NCI-H2081 treated with DMSO at 0.1 percent for 48 hours (cell line): ENCODE measurements around the gene WFIKKN1.
A peak's percentile ranks its signal among the peaks of the same experiment; 100 is the strongest.

Experiments
- DNase-seq: peaks from one replicate; lab custom pipeline; 2025; lab: John Stamatoyannopoulos, UW

Gene WFIKKN1

DNA sequence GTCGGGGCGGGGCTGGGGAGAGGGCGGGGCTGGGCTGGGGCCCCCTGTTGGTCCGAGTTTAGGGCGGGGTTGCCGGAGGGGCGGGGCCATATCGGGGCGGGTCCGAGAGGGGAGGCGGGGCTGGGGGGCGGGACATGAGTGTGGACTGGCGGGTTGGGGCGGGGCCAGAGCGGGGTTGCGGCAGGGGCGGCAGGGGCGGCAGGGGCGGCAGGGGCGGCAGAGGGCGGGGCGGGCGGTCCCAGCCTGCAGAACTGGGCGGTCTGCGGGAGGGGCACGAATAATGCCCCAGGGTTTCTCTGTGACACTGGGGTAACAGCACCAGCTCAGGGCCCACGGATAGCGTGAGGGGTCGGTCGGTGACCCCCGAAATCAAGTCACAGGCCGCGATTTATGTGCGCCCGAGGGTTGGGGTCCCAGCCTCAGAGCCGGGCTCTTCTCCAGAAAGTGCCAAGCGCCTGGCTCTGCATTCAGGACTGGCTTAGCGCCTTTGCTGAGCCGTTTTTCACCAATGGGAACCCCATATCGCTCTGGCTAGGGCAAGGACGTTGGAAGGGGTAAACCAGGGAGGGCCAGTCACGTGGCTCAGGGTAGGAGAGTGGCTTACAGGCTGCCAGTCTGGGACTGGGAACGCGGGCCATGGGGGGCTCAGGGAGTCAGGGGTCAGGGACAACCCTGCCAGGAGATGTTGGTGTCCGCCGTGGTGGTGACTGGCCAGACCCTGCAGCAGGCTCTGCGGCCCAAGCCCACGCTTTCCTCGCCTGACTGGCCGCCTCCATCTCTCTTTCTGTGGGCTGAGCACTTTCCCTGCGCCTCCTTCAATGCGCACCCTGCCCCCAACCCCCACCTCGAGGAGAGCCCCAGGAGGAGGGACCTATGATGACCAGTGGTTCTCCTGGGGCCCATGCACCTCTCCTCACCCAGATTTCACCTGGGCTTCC lies 6.6 kb downstream of the WFIKKN1 start:
- DNase-seq = no peak

DNA sequence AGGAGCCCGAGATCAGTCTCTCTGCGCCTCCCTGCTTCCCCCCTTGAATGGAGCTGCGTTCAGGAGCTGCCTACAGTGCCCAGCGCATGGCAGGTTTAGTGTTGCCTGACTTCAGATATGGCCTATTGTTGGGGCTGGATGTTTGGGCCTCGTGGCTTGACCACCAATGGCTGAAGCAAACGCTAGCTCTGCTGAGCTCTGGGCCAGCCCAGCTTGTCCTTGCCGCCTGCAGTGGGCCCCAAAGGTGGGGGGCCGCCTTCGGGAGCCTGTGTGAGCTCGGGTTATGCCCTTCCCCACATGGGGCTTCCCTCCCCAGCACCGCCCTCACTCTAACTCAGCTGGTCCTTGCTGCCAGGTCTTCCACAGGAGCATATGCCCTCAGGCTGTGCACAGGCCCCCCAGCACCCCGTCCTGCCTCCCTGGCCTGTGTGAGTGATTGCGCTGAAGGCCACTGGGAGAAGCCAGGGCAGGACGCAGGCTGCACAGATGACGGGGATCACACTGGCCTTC lies 7.3 kb downstream of the WFIKKN1 start:
- no peak for DNase-seq

DNA sequence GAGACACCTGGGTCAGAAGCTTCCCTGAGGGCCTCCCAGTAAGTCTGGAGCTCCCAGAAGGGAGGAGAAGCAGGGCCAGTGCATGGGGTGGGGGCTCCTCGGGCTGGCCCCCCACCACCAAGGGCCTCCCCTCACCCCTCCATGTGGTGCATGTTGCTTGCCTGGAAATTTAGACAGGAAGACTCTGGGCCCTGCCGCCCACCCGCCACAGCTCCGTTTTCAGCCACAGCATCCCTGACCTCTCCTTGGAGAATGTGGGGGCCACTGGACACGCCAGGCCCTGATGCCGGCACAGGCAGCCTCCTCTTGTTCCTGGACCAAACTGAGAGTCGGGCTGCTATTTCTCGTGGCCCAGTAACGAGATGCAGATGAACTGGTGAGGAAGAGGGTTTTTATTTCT lies 8.1 kb downstream of the WFIKKN1 start:
- DNase-seq = no peak

DNA sequence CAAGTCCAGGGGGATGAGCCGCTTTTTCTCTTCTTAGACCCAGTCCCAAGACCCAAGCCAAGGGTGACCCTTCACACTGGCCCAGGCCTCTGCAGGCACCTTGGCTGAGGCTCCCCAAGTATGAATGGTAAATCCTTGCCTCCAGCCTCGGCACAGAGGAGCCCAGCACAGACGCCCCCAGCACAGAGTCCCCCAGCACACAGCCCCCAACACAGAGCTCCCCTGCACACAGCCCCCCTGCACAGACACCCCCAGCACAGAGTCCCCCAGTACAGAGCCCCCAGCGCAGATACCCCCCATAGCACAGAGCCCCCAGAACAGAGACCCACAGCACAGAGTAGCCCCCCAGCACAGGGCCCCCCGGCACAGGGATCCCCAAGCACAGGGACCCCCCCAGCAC lies 9.8 kb downstream of the WFIKKN1 start:
- DNase-seq = no peak

DNA sequence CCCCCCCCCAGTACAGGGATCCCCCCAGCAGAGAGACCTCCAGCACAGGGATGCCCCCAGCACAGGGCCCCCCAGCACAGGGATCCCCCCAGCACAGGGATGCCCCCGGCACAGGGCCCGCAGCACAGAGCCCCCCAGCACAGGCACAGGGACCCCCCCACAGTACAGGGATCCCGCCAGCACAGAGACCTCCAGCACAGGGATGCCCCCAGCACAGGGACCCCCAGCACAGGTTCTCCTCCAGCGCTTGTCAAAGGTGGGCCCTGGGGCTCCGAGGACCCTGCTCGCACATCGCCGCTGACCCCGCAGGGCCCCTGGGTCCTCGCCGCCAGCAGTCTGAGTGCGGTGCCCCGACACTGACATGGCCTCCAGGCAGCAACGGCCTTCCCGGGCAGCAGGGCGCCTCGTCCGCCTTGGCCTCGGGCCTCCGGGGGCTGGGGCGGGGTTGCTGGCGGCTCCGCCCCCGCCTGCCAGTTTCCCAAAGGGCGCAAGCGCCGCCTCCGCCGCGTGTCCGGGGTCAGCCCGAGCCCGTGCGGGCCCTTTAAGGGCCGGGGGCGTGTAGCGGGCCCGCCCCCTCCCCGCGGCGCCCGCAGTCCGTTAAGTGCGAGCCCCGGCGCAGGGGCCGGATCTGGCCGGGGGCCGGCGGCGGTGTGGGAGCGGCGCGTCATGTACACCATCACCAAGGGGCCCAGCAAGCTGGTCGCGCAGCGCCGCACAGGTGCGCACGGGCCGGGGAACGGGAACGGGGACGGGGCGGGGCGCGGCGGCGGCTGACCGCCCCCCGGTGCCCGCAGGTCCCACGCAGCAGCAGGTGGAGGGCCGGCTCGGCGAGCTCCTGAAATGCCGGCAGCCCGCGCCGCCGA lies 10.8 kb downstream of the WFIKKN1 start, which contains the start of gene MCRIP2:
Gene MCRIP2 (plus strand): TSS at position 503 of the 863 bp plus-strand sequence. CDS start 164 bp downstream, at position 667.
- DNase-seq = no peak

DNA sequence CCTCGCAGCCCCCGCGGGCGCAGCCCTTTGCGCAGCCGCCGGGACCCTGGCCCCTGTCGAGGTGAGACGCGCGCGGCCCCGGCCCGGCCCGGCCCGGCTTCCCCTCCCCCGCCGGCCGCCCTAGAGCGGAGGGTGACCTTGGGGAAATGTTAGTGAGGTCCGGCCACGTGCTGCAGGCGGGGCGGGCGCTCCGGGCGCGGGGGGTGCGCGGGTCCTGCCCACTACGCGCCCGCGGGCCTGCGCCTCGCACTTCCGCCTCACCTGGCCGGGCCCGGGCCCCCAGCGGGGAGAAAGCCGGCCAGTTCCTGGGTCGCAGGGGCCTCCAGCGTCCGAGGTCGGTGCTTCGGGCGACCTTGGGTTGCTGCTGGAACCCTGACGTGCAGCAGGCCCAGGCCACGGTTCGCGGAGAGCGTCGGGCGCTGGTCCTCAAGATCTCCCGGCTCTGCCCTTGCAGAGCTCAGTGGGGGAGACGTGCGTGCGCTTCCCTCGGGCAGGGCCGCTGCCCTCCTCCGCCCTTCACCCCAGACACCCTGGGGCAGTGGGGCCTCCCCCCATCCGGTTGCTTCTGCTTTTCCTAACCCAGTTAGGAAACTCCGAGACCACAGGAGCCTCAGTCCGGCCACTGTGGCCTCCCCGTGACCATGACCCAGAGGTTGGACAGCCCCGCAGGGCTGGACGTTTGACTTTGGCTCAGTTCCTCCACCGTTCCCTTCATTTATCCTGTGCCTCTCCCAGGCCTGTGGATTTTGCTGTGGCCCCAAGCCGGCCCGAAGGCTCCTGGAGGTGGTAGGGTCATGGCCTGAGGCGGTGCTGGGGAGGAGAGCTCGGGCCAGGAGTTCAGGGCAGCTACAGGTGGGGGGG lies 11.6 kb downstream of the WFIKKN1 start:
- no peak for DNase-seq

DNA sequence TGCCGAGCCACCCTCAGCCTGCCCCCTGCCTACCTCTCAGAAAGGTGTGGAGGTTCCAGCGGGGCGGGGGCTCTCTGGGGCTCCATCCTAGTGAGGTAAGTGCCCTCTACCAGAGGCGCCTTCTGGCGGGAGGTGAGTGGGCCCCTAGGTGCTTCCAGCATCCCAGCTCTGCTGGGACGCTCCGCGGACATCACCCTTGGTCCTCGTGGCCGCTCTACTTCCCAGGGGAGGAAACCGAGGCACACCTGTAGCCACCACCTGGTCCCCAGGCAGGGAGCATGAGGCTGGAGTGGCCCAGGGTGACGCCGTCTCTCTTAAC lies 12.2 kb downstream of the WFIKKN1 start:
- DNase-seq = no peak

DNA sequence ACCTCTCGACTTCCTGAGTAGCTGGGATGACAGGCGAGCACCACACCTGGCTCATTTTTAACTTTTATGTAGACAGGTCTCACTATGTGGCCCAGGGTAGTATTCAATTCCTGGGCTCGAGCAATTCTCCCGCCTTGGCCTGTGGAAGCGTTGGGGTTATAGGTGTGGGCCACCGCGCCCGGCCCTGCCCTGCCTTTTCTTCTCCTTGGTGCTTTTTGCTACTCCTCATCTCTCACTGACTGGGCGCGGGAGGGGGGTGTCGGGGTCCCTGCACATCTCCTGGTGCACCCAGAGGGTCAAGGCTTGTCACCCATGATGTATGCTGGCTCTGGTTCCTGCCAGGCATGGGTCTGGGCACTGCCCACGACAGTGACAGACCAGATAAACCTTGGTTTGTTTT lies 13.8 kb downstream of the WFIKKN1 start:
- no peak for DNase-seq

DNA sequence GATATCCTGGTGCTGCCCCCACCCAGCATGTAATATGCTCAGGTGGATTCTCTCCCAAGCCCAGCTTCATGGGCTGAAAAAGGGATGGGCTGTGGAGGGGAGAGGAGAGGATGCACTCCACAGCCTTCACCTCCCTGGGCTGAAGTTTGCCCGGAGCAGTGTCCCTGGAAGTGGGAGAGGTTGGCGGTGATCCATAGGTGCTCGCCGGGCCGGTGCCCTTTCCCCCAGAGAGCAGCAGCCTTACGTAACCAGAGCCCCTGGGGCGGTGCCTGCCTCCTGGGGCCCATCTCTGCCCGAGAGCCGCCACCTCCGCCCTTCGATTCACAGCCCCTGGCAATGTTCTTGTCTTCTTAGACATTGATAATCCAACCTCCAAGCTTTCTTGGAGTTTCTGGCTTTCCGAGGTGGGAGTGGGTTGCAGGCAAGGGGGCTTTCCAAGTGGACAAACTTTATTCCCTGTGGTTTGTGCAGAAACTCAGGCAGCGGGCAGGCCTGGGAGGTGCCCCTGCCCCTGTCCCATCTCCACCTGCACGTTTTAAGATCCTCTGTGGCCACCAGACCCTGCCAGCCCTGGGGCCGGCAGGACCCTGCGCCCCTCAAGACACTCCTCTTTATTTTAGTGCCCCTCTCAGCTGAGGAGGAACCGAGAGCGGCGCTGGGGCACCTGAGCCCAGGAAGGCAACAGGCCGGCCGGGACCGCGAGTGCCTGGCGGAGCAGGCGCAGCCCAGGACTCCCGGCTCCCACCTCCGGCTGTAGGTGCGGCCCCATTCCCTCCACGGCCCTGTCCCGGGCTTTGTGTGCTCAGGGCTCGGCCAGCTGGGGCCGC lies 15.3 kb downstream of the WFIKKN1 start:
- DNase-seq = no peak

DNA sequence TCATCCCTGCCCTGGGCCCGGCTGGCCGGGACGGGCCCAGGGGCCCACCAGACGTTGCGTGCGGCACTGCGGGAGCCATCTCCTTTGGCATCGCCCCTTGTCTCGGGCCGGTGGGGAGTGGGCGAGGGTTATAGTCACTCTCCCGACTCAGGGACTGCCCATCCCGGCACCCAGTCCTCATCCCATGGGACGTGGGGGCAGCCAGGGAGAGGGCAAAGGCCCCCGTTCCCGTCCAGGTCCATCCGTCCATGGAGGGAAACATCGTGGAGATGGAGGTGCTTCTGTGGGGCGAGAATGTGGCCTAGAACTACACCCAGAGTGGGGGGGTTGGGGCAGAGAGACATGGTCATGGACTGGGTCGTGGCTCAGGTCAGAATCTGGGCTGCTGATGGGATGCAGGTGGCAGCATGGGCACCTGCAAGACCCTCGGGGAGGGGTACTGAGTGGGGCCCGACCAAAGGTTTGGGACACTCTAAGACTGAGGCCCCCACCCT lies 15.9 kb downstream of the WFIKKN1 start:
- DNase-seq = no peak

DNA sequence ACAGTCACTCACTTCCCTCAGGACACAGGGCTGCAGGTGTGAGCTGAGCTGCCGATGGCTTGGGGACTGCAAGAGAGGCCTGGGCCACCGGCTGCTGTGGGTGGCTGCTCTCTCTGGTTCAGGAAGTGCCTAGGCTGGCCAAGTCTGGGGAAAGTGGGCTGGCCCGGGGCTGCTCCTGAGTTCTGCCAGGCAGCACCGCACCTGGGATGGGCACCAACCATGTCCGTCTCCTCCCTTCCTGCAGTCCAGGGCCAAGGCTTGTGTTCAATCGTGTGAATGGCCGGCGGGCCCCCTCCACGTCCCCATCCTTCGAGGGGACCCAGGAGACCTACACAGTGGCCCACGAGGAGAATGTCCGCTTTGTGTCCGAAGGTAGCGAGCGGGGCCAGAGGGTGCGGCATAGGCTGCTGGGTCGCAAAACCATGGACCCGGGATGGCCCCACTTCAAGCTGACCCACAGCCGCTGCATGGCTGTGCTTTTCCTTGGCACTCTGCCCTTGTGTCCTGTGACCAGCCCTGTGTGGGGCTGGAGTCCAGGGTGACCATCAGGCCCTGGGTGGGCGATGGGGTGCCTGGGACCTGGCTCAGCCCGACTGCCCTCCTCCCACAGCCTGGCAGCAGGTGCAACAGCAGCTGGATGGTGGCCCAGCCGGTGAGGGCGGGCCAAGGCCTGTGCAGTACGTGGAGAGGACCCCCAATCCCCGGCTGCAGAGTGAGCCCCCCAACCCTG lies 16.6 kb downstream of the WFIKKN1 start:
- no peak for DNase-seq

DNA sequence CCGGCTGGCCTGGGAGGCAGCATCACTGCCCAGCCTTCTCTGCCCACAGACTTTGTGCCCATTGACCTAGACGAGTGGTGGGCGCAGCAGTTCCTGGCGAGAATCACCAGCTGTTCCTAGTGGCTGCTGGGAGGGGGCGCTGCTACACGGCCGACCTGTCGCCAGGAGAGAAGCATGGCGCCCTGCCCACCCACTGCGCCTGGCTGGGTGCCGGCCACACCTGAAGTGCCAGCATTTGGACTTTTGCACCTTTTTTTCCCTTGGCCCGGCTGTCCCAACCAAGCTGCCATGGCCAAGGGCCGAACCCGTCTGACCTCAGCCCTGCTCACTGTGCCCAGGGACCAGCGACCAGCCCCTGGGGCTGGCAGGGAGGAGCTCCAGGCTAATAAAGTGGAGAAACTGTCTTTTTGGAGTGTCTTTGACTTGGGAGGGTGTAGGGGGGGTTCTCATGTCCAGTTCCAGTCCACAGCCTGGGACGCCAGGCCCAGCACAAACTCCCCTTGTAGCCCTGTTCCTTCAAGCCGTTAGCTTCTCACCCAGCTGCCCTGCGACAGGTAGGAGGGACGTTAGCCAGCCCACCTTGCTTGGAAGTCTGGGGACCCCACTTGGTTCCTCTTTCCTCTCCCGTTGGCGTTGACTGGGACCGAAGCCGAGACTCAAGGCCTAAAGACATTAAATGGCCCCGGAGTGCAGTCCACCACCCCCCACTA lies 17.4 kb downstream of the WFIKKN1 start:
- no peak for DNase-seq

DNA sequence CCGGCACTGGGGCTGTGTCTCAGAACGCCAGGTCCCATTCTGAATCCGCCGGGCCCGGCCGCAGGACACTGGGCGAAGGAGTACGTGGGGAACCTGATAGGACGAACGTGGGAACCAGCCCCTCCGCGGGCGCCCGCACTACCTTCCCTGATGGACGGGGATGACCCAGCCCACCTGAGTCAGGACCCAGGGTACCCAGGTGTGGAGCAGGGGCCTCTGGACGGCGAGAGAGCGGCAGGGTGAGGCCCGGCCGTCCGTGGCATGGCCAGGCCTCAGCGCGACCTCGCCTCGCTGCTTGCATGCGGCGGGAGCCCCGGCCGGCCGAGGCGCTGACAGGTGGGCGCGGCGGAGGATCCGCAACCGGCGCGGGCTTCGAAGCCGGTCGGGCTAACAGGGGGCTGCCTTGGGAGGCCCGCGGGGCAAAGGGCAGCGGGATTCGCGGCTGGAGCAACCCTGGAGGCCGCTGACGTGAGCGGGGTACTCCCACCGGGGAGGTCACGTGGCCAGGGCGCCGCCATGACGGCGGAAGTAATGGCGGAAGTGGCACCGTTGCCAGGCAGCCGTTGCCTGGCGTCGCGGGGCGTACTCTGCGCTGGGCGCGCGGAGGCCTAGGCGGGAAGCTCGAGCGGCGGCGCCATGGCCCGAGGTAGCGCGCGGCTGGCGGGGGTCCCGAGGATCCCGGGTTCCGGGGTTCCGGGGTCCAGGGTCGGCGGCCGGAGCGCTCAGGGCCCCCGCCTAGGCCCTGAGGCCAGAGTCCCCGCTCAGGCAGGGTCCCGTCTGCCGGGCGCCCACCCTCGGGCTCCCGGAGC lies 18.2 kb downstream of the WFIKKN1 start, which contains the start of gene WDR90:
Gene WDR90 (plus strand): TSS at position 585 of the 809 bp plus-strand sequence. CDS start 52 bp downstream, at position 637.
- DNase-seq = peak; percentile 39

DNA sequence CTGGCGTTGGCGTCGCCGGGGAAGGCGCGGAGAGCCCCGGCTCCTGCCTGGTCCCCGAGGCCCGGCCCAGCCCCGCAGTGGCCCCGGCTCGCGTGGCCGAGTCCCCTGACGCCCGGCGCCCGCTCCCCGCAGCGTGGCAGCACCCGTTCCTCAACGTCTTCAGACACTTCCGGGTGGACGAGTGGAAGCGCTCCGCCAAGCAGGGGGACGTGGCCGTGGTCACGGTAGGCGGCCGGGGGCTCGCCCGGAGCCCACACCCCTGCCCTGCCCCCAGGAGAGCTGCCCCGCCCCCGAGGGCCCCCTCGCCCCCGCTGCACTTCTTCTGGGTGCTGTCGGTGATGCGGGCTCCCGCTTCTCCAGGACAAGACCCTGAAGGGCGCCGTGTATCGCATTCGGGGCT lies 18.8 kb downstream of the WFIKKN1 start:
- DNase-seq = no peak

DNA sequence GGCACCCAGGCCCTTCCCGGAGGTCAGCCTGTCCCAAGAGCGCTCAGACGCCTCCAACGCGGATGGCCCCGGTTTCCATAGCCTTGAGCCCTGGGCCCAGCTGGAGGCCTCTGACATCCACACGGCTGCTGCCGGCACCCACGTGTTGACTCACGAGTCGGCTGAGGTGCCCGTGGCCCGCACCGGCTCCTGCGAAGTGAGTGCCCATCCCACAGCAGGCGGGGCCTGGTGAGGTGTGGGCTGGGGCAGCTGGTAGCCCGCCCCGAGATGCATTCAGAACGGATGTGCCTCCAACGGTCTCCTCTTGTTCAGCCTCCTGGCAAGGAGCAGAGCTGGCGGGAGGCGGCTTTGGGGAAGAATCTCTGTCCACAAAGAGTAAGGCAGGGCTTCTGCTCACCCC lies 21.1 kb downstream of the WFIKKN1 start:
- no peak for DNase-seq

DNA sequence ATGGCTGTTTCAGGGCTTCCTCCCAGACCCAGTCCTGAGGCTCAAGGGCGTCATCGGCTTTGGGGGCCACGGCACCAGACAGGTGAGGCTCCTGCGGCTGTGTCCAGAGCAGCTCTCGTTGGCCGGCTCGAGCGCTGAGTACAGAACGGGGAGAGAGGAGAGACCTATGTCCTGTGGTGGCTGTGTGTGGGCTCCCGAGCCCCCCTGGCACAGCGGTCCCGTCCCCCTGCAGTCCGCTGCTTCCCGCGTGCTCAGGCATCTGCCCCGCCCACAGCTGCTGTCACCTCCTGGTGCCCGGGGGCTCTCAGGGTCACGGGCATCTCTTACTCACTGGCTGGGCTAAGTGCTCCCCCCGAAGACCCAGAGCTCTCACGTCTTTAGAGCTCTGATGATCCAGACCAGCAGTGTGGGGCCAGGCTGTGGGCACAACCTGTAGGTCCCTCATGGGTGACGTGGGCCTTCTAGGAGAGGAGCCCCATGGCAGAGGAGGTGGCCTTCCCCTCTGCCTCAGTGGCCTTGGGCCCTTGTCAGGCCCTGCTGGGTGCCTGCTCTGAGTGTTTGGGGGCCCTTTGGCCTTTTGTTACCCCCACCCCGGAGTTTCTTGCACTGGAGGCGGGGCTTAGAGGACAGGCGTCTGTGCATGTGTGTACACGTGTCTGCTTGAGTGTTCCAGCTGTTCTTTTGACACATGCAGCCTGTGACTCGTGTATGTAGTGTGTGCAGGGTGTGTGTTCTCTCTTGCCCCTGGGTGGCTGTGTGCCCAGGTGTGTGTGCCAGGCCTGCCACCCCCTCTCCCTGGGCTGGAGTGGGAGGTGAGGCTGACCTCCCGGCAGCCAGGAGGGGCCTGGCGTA lies 21.9 kb downstream of the WFIKKN1 start:
- DNase-seq = no peak

DNA sequence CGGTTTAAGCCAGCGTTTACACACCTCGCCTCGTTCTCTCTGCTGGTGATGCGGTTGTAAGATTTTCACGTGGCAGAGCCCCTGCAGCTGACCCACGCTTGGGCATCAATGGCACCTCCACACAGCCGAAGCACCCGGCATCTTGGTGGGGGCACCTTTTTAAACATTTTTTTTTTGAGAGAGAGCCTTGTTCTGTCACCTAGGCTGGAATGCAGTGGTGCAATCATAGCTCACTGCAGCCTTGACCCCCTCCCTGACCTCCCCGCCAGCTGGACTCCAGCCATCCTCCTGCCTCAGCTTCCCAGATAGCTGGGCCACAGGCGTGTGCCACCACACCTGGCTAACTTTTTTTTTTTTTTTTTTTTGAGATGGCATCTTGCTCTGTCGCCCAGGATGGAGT lies 23.2 kb downstream of the WFIKKN1 start:
- no peak for DNase-seq
